IPS-NIHi7 (cell line): ENCODE results near the gene CYTL1.
"Not testable (repeated sequence)": the region's sequence is repeated elsewhere in the genome, so short reads cannot be mapped to it uniquely, and the experiment has no call there.

ENCODE experiments used
- DNase-seq: peaks from one replicate; pipeline ENCODE4 v3.0.0; 2012; ENCODE audit warnings: mixed read lengths; ENCODE audit errors: extremely low spot score

Gene CYTL1

DNA sequence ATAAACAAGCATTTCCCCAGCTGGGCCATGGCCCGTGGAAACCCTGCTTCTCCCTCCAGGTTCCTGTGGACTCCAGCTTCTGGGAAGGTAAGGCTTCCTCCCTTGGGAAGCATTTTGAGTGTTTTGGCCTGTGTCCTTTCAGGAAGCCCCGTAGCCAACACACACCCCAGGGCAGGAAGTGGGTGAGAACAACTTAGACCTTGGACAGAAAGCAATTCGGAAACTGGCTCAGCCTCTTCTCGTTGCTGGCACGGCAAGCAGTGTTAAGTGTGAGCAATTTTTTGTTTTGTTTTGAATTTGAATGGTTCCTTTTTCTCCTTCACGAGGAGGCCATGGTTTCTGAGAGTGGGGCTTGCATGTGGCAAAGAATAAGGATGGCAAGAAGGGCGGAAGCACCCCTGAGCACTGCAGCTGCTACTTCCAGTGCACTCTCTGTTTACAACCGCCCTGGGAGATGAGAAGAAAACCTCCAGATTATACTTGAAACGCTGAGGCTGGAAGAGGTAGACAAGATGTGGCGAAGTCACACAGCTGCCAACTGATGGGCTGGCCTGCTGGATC, 14.1 kb upstream of the CYTL1 start:
- no peak for DNase-seq

DNA sequence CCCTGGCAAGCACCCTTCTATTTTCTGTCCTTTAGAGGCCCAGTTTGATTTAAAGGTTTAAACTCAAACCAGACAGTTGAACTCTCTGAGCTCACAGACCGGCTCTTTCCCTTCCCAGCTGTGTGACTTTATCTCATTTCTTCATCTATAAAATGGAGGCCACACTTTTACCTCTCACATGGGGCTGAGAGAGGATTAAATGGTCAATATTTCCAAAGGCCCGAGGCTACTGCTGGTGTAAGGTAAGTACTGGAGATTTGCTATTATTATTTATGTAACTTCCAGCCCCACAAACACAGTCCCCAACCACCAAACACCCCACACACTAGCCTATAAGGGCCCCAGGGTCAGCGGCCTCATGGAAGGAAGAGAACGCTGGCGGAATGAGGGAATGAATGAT, 13.6 kb upstream of the CYTL1 start:
- DNase-seq, result no peak

DNA sequence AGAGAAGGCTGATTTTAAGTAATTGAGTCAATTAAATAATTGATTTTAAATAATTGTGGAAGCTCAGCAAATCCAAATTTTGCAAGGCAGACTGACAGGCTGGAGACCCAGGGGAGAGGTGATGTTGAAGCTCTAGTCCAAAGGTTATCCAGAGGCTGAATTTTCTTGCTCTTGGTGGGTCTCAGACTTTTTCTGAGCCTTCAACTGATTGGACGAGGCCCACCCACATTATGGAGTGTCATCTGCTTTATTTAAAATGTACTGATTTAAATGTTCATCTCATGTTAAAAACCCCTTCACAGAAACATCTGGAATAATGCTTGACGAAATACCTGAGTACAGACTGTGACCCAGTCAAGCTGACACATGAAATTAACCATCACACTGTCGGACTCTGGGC, 11.7 kb upstream of the CYTL1 start:
- no peak for DNase-seq

DNA sequence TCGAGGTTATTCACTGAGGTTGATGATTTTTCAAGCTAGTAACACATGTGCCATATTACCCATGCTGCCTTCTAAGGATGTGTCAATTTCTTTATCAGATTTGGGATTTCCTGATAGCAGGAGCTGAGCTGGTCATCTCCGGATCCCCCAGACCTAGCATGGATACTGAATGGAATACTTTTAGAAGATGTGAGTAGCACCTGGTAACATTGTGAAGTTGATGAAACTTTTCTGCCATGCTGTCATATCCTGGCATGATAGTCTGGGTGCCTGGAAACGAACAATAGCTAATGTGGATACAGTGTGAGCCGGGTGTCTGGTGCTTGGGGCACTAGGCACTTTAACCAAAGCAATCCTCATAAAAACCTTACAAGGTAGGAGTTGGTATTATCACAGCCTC, 11.0 kb upstream of the CYTL1 start:
- no peak for DNase-seq

DNA sequence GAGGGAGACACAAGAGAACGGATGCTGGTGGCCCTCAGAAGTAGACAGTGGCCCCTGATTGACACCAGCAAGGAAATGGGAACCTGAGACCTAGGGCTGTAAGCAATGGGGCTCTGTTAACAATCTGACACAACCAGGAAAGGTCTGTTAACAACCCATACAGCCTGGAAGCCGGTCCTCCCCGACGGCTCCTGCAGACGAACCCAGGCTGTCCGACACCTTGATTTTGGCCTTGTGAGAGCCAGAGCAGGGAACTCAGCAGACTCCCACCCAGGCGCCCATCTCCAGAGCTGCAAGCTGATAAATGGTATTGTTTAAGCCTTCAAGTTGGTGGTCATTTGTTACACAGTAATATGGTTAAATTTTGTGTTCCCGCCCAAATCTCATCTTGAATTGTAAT, 10.2 kb upstream of the CYTL1 start:
- no peak for DNase-seq

DNA sequence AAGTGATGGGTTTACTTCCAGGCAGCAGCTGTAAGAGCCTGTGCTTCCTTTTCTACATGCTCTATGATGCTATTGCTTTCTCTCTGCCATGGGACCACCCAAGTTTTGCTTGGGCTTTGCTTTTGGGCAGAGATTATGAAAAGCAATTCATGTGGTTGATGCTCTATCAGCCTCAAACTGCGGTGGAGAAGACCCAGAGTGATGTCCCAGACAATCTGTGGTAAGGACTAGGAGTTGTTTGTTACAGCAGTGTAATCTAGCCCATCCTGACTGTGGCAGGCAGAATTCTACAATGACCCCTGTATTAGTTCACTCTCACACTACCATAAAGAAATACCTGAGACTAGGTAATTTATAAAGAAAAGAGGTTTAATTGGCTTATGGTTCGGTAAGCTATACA, 9.2 kb upstream of the CYTL1 start:
- DNase-seq, result no peak

DNA sequence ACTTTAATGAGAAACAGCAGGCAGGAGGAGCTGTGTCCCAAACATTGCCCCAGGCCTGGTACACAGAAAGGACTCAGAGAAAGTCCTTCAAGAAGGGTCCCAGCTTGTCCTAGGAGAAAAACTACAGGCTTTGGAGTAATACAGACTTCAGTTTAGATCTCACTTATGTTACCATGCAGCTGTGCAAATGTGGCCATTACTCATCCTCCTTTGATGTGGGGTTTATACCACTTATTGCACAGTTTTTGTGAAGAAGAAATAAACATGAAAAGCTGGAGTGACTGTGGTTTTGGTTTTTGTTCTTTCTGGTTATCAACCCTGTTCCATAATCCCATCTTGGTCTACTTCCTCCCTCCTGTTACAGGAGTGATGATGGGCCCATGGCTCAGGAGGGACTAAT, 8.1 kb upstream of the CYTL1 start:
- no peak for DNase-seq

DNA sequence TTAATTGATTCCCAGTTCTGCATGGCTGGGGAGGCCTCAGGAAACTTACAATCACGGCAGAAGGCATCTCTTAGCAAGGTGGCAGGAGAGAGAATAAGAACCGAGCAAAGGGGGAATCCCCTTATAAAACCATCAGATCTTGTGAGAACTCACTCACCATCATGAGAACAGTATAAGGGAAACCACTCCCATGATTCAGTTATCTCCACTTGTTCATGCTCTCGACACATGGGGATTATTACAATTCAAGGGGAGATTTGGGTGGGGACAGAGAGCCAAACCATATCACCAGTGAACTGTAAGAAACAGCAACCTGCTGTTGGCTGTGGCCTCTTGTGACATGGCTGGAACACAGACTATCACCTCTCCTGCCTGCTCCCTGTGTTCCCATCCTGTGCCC, 7.1 kb upstream of the CYTL1 start:
- DNase-seq, result no peak

DNA sequence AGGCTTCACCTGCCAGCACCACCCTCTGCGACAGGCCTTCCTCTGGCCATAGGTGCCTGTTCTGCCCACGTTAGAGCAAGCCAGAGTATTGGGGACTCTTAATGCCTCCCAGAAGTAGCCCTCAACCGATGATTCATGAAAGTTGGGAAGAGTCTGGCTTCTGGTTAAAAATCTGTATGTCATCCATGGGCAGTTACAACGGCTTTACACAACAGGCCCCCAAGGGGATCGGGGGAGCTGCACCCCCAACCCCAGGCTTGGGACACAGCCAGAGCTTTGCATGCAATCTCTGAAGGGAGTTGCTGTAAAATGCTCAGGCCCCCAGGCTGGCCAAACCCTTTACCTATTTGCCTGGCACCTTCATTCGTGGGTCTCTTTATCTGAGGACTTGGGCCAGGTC, 5.4 kb upstream of the CYTL1 start:
- no peak for DNase-seq

DNA sequence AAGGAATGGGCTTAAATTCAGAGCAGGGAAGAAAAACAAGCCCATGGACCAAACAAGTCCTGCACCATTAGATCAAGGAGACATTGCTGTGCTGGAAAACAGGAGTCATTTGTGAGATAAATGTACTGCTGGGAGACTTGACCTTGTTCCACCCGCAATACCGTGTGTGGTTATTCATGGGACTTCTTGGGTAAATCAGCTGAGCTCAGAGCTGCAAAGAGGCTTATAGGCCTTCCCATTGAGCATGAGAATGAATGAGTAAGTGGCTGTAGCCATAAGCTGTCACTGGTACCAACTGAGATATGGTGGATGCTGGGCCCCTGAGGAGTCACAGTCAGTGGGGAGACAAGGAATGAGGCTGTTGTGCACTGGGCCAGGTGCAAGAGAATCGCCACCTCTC, 2.3 kb upstream of the CYTL1 start:
- DNase-seq, result no peak

DNA sequence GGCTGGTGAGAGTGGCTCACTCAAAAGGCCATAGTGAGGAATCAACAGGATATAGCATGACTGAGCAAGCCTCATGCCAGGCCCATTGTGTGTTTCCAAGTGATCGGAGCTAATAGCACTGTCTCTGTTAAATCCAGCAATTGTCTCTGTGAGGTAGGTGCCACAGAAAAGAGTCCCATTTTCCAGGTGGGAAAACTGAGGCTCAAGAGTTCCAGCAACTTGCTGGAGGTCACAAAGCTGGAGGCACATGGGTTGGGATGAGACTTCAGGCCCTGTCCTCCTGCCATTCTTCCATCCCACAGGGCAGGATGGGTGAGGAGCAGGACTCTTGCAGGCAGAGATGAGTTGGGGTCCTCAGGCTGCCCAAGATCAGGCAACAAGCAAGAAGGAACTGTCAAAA, 1.1 kb upstream of the CYTL1 start:
- DNase-seq, result no peak

DNA sequence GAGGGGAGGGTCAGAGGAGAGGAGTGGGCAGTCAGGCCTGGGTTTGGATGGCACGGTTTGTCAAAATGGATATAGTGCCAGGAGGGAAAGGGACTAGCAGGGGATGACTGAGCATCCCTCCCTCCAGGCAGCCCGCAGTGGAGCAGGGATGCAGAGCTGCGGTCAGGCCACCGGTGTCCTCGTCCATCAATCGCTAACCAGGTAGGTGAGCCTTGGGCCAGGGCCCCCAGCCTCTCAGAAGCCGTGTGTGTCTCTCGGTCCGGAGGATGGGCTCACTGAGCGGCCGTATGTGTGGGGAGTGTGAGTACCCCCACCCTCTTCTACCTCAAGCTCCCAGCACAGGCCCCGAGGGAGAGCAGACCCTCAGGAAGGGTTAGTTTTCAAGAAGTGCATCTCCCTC, 538 bp upstream of the CYTL1 start:
- no peak for DNase-seq

DNA sequence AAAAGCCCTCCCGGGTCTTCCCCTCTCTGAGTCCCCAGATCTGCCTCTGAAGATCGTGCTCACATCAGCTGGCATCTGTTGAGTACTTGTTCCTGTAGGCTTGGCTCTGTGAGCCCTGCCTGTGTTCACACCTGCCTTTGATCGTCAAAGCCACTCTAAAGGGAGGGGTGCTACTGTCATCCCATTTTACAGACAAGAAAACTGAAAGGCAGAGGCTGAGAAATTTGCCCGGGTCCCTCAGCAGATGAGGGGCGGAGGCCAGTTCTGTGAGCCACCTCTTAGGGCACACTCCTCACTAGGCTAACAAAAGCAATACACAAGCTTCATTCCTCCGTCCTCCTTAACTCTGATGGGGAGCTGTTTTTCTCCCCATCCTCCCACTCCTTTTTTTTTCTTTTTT, 655 bp downstream of the CYTL1 start:
- no peak for DNase-seq

DNA sequence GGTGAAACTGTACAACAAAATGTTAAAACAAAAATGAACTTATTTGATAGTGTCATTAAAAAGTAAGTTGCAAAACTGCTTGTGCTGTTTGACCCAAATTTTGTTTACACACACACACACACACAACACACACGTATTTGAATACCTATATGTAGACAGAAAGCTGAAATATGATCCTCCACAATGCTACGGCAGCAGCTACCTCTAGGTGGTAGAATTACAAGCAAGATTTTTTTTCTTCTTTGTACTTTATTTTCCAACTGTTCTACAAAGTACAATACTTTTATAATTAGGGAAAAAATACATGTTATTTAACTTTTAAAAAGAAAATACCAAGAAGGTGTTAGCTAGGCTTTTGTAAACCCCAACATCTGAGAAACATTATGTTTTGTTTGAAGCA, 1.2 kb downstream of the CYTL1 start:
- DNase-seq, result no peak

DNA sequence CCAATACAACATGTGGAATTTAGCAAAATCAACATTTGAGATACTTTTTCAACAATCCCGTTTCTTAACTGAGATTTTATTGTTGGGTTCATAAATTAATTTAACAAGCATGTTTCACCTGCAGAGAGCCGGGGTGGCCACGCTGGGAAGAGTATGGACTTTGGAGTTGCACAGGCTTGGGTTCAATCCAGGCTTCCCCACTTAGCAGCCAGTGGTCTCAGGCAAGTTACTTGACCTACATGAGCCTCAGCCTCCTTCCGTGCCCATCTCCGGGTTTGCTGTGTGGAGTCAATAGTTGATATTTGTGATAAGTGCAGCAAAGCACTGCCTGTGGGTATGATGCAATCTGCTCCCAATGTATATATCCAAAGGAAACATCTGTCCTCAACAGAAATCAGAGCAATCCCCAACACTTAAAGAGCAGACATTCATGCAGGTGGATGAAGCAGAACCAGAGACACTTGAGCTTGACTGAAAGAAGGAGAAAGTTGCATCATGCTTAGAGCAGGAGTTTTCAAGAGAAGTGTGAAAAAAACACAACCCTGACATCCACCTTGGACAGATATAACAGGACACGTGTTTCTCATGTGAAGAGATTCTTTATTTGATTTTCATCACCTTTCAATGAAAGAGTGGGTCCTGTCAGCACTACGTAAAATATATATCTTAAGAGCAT, 5.1 kb downstream of the CYTL1 start:
- no peak for DNase-seq

DNA sequence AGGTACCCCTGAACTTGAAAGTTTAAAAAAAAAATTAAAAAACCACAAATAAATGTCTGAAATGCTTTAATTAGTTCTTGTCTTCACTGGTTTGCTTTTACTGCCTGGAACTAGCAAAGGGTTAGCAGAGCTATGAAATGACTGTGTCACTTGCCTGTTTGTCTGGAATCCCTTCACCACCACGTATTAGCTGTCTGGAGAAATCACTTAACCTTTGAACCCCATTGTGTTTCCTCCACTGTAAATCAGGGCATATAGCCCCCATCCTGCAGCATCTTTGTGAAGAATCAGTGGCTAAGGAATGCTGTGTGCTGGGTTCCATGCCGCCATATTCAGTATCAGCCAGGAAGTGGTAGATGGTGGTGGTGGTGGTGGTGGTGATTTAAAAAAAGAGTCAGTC, 6.3 kb downstream of the CYTL1 start:
- DNase-seq, result no peak

DNA sequence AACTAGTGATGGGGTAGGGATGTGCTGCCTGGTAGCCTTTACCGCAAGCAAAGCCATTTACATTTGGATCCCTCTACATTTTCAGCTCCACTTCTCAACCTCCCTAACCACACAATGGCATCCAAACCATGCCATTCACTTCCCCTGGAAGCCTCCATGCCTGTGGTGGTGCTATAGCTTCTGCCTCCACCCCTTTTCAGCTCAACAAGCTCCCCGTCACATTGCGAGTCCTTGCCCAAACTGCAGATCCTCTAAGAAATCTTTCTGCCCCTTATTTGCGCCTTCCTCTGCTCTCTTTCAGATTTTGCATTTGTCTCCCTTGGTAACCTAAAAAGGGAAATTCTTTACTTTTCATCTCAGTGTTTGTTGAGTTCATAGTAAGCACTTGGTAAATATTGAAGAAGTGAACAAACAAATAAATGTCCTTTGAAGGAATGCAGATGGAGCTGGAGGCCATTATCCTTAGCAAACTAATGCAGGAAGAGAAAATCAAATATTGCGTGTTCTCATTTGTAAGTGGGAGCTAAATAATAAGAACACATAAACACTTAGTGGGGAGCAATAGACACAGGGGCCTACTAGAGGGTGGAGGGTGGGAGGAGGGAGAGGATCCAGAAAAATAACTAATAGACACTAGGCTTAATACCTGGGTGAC, 6.9 kb downstream of the CYTL1 start:
- DNase-seq, result no peak

DNA sequence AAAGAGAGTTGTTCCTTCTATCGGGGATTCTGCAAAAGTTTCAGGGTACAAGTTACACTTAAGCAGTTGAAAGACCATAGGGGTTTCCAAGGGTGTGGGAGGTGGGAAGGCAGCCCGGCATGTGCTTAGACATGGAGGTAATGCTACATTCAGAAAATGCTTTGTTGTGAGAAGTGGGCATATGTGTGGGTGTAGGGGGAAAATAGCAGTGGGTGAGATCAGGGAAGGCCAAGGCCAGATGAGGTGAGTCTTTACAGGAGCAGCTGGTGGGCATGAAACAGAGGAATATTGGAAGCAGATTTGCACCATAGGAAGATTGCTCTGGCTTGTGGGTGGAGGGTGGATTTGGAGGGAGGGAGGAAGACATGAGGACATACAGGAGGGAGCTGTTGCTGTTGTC, 8.3 kb downstream of the CYTL1 start:
- no peak for DNase-seq

DNA sequence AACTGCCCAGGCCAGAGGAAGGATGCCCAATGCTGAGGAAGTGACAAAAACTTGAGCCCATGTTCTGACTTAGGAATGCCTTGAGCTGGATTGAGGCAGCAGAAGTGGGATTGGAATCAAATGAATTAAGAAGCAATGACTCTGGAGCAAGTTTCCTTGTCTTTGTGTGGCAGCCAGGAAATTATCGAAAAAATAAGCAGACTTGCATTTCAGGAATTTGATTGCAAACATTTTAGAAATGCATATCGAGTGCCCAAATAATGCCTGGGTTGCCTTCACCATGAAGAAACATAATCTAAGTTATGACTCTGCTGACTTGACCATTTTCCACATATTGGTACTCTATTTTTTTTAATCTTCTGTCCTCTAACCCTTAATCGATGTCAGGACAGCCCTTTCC, 9.5 kb downstream of the CYTL1 start:
- no peak for DNase-seq

DNA sequence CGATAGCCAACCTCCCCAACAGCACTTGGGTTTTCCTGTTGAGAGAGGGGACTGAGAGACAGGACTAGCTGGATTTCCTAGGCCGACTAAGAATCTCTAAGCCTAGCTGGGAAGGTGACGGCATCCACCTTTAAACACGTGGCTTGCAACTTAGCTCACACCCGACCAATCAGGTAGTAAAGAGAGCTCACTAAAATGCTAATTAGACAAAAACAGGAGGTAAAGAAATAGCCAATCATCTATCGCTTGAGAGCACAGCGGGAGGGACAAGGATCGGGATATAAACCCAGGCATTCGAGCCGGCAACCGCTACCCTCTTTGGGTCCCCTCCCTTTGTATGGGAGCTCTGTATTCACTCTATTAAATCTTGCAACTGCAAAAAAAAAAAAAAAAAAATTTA, 12.3 kb downstream of the CYTL1 start:
- not testable (repeated sequence) for DNase-seq

DNA sequence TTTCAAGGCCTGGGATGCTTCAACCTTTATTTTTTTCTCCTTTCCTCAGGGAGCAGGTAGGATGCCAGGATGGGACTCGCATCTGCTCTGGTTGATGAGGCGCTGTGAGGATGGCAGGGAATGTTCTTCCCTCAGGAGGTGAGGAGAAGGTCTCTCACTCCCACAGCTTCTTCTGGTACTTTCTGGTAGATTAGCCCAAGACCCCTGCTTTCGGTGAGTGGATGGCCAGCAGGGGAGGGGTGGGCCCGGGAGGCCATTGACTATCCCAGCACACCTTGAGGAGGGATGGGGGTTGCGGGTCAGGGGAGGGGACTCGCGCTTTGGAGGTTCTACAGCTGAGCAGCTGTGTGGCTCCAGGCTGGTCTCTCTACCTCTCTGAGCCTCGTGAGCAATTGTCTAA, 14.8 kb downstream of the CYTL1 start:
- no peak for DNase-seq

DNA sequence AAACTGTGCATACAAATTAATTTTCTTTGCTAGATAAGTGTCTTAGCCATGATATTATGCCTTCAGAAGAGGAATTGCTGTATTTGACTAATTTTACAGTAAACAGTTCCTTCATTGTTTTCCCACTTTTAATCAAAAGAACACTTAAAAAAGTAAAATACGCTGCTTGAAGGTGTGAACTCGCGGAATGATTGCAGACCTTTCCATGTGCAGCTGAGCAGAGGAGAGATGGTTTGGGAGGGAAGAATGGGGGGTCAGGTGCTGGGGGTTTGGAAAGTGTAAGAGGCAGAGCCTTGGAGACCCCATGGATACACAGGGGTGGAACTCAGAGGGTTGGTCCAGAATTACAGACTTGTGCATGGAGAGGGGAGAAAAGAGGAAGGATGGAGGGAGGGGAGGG, 15.3 kb downstream of the CYTL1 start:
- no peak for DNase-seq

DNA sequence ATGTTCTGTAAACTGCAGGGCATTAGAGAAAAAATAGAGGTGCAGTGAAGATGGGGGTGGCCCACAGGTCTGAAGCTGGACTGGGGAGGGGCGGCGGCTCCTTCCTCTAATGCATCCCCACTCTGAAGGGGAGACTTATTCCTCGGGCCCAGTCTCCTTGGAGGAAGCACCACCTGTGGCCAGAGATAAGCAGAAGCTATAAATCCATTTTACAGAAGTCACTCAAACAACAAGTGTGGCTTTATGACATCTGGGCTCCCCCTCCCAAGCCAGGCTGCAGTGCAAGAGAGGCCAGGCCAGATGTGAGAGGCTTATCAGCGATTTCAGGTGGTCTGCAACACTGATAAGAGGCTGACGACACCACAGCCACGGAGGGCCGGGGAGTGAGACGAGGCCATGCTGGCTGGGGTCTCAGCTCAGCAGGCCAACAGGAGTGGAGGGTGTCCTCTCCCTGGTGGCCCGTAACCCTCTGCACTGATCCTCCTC, 15.8 kb downstream of the CYTL1 start:
- DNase-seq, result no peak

DNA sequence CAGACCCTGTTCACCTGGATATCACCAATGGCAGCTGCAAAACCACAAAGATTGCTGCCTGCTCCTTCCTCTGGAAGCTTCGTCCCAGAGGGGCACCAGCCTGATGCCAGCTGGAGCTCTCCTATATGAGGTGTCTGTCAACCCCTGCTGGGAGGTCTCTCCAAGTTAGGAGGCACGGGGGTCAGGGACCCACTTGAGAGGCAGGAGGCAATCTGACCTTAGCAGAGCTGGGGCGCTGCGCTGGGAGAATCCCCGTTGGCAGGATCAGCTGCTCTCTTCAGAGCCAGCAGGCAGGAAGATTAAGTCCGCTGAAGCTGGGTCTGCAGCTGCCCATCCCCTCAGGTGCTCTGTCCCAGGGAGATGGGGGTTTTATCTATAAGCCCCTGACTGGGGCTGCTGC, 17.6 kb downstream of the CYTL1 start:
- DNase-seq, result not testable (repeated sequence)
